ENCODE measurements around the gene PSMG4.

PSMG4 gene

GRCh38 chr6:3278691-3279090 is 19.9 kb downstream of the PSMG4 start:
- peaks cover 19% of the 10 kb centered on the region for H3K36me3 ChIP-seq (ENCODE audit: insufficient read depth, low read length)
- H3K9me3 ChIP-seq (ENCODE audit: low read length), result no peaks in the 10 kb centered on the region
- H3K27me3 ChIP-seq (ENCODE audit: insufficient read depth, low read length), result no peaks in the 10 kb centered on the region
- H3K4me3 ChIP-seq (ENCODE audit: low read length), result no peak overlapping the region
- peaks cover 27% of the 10 kb centered on the region for H3K4me1 ChIP-seq (ENCODE audit: insufficient read depth, low read length)
- no peak overlapping the region for H2AFZ ChIP-seq (ENCODE audit: low read depth, low read length)

- H3K36me3 ChIP-seq (ENCODE audit: insufficient read depth, low read length), result peaks cover 18% of the 10 kb centered on the region
- H3K4me3 ChIP-seq (ENCODE audit: low read length), result no peak overlapping the region
- H3K4me1 ChIP-seq (ENCODE audit: insufficient read depth, low read length), result peaks cover 29% of the 10 kb centered on the region
- H3K27me3 ChIP-seq (ENCODE audit: insufficient read depth, low read length), result no peaks in the 10 kb centered on the region
- no peak overlapping the region for H2AFZ ChIP-seq (ENCODE audit: low read depth, low read length)
- H3K9me3 ChIP-seq (ENCODE audit: low read length), result no peaks in the 10 kb centered on the region
Observed at GRCh38 chr6:3280091-3280490, 21.3 kb downstream of the PSMG4 start.

- H3K4me1 ChIP-seq (ENCODE audit: insufficient read depth, low read length), result peaks cover 32% of the 10 kb centered on the region
- H2AFZ ChIP-seq (ENCODE audit: low read depth, low read length), result no peak overlapping the region
- no peaks in the 10 kb centered on the region for H3K27me3 ChIP-seq (ENCODE audit: insufficient read depth, low read length)
- peaks cover 24% of the 10 kb centered on the region for H3K36me3 ChIP-seq (ENCODE audit: insufficient read depth, low read length)
- H3K9me3 ChIP-seq (ENCODE audit: low read length), result no peaks in the 10 kb centered on the region
- no peak overlapping the region for H3K4me3 ChIP-seq (ENCODE audit: low read length)
Observed at GRCh38 chr6:3280866-3281465, 22.2 kb downstream of the PSMG4 start.

GRCh38 chr6:3281631-3282475 is 23.1 kb downstream of the PSMG4 start:
- Histone ChIP-seq H3K4me3 (ENCODE audit: low read length) (no peak overlapping the region), H2AFZ (ENCODE audit: low read depth, low read length) (no peak overlapping the region), H3K4me1 (ENCODE audit: insufficient read depth, low read length) (peaks cover 32% of the 10 kb centered on the region), H3K27me3 (ENCODE audit: insufficient read depth, low read length) (no peaks in the 10 kb centered on the region), H3K9me3 (ENCODE audit: low read length) (no peaks in the 10 kb centered on the region), H3K36me3 (ENCODE audit: insufficient read depth, low read length) (peaks cover 21% of the 10 kb centered on the region)

- H3K4me1 ChIP-seq (ENCODE audit: insufficient read depth, low read length), result peaks cover 32% of the 10 kb centered on the region
- H3K9me3 ChIP-seq (ENCODE audit: low read length), result no peaks in the 10 kb centered on the region
- H2AFZ ChIP-seq (ENCODE audit: low read depth, low read length), result no peak overlapping the region
- H3K36me3 ChIP-seq (ENCODE audit: insufficient read depth, low read length), result peaks cover 24% of the 10 kb centered on the region
- no peaks in the 10 kb centered on the region for H3K27me3 ChIP-seq (ENCODE audit: insufficient read depth, low read length)
- H3K4me3 ChIP-seq (ENCODE audit: low read length), result no peak overlapping the region
Observed at GRCh38 chr6:3282476-3283236, 23.9 kb downstream of the PSMG4 start.

GRCh38 chr6:3283241-3283640 is 24.5 kb downstream of the PSMG4 start:
- Histone ChIP-seq H3K4me3 (ENCODE audit: low read length) (no peak overlapping the region), H2AFZ (ENCODE audit: low read depth, low read length) (no peak overlapping the region), H3K9me3 (ENCODE audit: low read length) (no peaks in the 10 kb centered on the region), H3K27me3 (ENCODE audit: insufficient read depth, low read length) (no peaks in the 10 kb centered on the region), H3K36me3 (ENCODE audit: insufficient read depth, low read length) (peaks cover 24% of the 10 kb centered on the region), H3K4me1 (ENCODE audit: insufficient read depth, low read length) (peaks cover 32% of the 10 kb centered on the region)

GRCh38 chr6:3283641-3284435 is 25.1 kb downstream of the PSMG4 start:
- Histone ChIP-seq H2AFZ (ENCODE audit: low read depth, low read length) (no peak overlapping the region), H3K4me3 (ENCODE audit: low read length) (no peak overlapping the region), H3K36me3 (ENCODE audit: insufficient read depth, low read length) (peaks cover 29% of the 10 kb centered on the region), H3K4me1 (ENCODE audit: insufficient read depth, low read length) (peaks cover 32% of the 10 kb centered on the region), H3K27me3 (ENCODE audit: insufficient read depth, low read length) (no peaks in the 10 kb centered on the region), H3K9me3 (ENCODE audit: low read length) (no peaks in the 10 kb centered on the region)

- H3K9me3 ChIP-seq (ENCODE audit: low read length), result no peaks in the 10 kb centered on the region
Observed at GRCh38 chr6:3284436-3284876, 25.7 kb downstream of the PSMG4 start.

GRCh38 chr6:3285049-3285639 is 26.4 kb downstream of the PSMG4 start:
- Histone ChIP-seq H3K36me3 (ENCODE audit: insufficient read depth, low read length) (peaks cover 34% of the 10 kb centered on the region), H3K9me3 (ENCODE audit: low read length) (no peaks in the 10 kb centered on the region), H3K4me1 (ENCODE audit: insufficient read depth, low read length) (peaks cover 32% of the 10 kb centered on the region), H2AFZ (ENCODE audit: low read depth, low read length) (no peak overlapping the region), H3K27me3 (ENCODE audit: insufficient read depth, low read length) (no peaks in the 10 kb centered on the region), H3K4me3 (ENCODE audit: low read length) (no peak overlapping the region)

More at GRCh38 chr6:3284436-3284876, 25.7 kb downstream of the PSMG4 start:
- Histone ChIP-seq H3K4me3 (ENCODE audit: low read length) (no peak overlapping the region), H3K27me3 (ENCODE audit: insufficient read depth, low read length) (no peaks in the 10 kb centered on the region), H3K4me1 (ENCODE audit: insufficient read depth, low read length) (peaks cover 32% of the 10 kb centered on the region), H3K36me3 (ENCODE audit: insufficient read depth, low read length) (peaks cover 32% of the 10 kb centered on the region), H2AFZ (ENCODE audit: low read depth, low read length) (no peak overlapping the region)

- Histone ChIP-seq H2AFZ (ENCODE audit: low read depth, low read length) (no peak overlapping the region), H3K9me3 (ENCODE audit: low read length) (no peaks in the 10 kb centered on the region), H3K36me3 (ENCODE audit: insufficient read depth, low read length) (peaks cover 36% of the 10 kb centered on the region), H3K27me3 (ENCODE audit: insufficient read depth, low read length) (no peaks in the 10 kb centered on the region), H3K4me1 (ENCODE audit: insufficient read depth, low read length) (peaks cover 30% of the 10 kb centered on the region), H3K4me3 (ENCODE audit: low read length) (no peak overlapping the region)
Observed at GRCh38 chr6:3285732-3286131, 27.0 kb downstream of the PSMG4 start.

GRCh38 chr6:3286641-3287171 is 28.0 kb downstream of the PSMG4 start:
- Histone ChIP-seq H2AFZ (ENCODE audit: low read depth, low read length) (no peak overlapping the region), H3K36me3 (ENCODE audit: insufficient read depth, low read length) (peaks cover 41% of the 10 kb centered on the region), H3K27me3 (ENCODE audit: insufficient read depth, low read length) (no peaks in the 10 kb centered on the region), H3K4me1 (ENCODE audit: insufficient read depth, low read length) (peaks cover 21% of the 10 kb centered on the region), H3K9me3 (ENCODE audit: low read length) (no peaks in the 10 kb centered on the region), H3K4me3 (ENCODE audit: low read length) (no peak overlapping the region)

GRCh38 chr6:3287308-3287707 is 28.6 kb downstream of the PSMG4 start:
- no peak overlapping the region for H2AFZ ChIP-seq (ENCODE audit: low read depth, low read length)
- H3K36me3 ChIP-seq (ENCODE audit: insufficient read depth, low read length), result peaks cover 41% of the 10 kb centered on the region
- H3K27me3 ChIP-seq (ENCODE audit: insufficient read depth, low read length), result no peaks in the 10 kb centered on the region
- no peak overlapping the region for H3K4me3 ChIP-seq (ENCODE audit: low read length)
- peaks cover 15% of the 10 kb centered on the region for H3K4me1 ChIP-seq (ENCODE audit: insufficient read depth, low read length)
- H3K9me3 ChIP-seq (ENCODE audit: low read length), result no peaks in the 10 kb centered on the region
